ENCODE results near the gene ZBTB3.
"Not testable (repeated sequence)": the region's sequence is repeated elsewhere in the genome, so short reads cannot be mapped to it uniquely, and the experiment has no call there.

Gene ZBTB3

DNA sequence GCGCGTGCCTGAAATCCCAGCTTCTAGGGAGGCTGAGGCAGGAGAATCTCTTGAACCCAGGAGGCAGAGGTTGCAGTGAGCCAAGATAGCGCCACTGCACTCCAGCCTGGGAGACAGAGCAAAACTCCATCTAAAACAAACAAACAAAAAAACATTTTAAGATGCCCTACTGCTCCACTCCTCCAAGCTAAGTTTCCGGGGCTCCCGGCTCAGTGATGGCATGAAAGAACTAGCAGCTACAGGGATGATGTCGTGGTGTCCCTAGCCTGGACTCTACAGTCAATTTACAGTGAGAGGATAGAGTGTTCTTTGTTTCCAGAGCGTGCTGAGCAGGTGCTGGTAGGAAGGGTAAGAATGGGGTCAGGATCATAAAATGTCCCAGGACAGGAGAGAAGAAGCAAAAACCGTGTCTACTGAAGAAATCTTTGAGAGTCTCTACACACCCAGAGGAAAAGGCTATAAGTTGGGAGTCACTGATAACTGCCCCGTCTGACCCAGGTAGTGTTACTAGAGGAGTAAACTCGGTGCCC, 1.2 kb upstream of the ZBTB3 start:
- DNase-seq = no peak

DNA sequence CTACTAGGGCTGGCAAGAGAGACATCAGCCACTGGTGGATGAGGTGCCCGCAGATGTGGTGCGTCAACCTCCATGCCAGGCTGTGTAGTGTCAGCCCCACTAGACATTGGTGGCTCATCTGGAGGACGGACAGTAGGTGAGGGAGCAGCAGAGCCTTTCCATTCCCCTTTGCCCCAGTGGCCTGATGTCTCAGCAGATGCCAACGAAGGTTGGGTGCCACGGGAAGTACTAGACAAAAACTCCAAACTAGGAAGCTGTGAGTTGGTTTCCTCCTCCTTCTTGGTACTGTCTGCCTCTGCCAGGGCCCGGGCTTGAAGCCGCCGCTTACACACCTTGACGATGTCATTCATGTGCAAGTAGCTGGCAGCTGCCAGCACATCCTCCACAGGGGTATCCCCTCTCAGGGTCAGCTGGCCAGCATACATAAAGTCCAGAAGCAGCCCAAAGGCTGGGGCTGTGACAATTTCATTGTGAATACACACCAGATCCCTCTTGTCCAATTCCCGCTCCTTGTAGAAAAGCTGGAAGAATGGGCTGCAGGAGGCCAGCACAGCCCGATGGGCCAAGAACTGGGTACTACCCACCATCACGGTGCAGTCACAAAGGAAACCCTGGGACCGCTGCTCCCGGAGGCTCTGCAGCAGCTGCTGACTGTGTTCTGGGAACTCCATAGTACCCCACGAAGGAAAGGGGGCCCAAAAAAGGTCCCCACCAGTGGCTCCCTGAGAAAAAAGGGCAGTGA, 795 bp downstream of the ZBTB3 start:
- DNase-seq = no peak

DNA sequence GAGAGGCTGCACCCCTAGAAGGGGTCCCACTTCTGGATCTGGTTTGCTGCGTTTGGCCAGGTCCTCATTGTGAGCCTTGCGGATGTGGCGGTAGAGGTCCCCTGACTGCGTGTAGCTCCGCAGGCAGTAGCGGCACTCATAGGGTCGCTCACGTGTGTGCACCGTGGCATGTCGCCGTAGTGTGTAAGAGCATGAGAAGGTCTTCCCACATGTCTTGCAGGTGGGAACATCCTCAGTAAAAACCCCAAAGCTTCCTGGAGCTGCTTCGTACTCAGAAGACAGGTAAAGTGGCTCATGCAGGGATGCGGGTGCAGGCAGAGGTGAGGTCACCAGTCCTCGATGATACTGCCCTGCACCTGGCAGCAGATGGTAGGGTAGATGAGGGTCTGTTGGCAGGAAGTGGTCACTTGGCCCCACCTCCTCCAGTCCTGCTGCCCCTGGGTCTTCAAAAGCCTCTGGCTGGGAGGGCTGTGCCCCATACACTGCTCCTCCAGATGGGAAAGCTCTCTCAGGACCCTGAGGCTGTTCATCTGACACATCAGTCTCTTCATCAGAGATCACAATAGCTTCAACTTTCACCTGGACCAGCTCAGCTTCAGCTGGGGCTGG, 1.7 kb downstream of the ZBTB3 start:
- DNase-seq = no peak

DNA sequence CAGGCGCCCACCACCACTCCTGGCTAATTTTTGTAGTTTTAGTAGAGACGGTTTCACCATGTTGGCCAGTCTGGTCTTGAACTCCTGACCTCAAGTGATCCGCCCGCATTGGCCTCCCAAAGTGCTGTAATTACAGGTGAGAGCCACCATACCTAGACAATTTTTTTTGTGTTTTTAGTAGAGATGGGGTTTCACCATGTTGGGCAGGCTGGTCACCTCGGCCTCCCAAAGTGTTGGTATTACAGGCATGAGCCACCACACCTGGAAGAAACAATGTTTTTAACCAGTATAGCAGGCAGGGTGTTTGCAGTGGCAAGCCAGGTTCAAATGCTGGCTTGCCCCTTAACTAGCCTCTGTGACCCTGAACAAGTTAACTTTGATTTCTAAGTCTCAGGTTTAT, 4.0 kb downstream of the ZBTB3 start:
- DNase-seq = not testable (repeated sequence)

DNA sequence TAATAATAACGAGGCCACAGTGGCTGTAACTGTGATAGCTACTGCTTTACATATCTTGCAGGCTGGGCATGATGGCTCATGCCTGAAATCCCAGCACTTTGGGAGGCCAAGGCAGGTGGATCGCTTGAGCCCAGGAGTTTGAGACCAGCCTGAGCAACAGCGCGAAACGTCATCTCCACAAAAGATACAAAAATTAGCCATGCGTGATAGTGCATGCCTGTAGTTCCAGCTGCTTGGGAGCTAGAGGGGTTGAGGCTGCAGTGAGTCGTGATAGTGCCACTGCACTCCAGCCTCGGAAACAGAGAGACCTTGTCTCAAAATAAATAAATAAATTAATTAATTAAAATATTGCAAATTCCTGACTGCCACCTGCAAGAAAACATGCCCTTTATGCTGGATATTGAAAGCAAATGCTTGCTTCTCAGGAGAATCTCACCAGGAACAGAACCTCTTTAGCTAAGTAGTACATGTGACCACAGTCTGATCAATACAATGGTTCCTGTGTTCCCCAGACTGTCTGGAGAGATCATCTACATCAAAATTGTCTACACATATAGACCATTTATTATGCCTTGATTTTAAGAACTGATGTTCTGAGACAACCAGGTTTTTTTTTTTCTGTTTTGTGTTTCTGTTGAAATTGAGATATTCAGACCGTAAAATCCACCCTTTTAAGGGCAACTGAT, 6.3 kb downstream of the ZBTB3 start:
- DNase-seq = no peak

DNA sequence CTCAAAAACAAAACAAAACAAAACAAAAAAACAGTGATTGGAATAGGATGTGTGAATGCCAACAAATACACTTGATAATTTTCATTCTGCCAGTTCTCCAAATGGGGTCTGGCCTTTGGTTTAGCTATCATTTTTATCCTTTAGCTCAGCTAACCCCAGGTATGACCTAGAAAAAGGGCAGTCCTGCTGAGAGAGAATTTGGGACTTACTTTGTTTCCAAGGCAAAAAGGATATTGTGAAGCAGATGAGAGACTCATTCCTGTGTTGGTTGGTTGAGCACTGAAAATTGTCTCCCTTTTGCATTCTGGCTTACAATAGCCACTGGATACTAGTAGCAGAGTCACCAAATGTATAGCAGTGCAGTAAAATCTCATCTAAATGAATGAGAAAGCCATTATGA, 16.8 kb downstream of the ZBTB3 start:
- DNase-seq = no peak

DNA sequence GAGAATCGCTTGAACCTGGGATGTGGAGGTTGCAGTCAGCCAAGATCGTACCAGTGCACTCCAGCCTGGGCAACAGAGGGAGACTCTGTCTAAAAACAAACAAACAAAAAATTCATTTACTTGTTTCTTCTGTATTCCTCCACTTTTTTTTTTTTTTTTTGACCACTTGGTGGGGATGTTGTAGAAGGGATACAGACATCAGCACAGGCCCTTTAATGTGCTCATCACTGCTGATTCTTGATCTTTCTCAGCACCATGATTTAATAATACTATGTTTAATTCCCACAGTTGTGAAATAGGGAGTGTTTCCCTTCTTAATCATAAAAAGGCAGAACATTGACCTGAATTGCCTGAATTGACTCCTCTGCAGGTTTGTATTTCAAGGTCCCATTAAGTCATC, 21.1 kb downstream of the ZBTB3 start:
- no peak for DNase-seq

DNA sequence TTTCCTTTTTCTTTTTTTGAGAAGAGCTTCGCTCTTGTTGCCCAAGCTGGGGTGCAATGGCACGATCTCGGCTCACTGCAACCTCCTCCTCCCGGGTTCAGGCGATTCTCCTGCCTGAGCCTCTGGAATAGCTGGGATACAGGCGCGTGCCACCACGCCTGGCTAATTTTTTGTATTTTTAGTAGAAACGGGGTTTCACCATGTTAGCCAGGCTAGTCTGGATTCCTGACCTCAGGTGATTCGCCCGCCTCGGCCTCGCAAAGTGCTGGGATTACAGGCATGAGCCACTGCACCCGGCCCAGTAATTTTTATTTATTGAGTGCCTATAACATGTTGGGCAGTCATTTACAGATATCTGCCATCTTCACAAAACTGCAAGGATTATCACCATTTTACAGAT, 23.9 kb downstream of the ZBTB3 start:
- not testable (repeated sequence) for DNase-seq

DNA sequence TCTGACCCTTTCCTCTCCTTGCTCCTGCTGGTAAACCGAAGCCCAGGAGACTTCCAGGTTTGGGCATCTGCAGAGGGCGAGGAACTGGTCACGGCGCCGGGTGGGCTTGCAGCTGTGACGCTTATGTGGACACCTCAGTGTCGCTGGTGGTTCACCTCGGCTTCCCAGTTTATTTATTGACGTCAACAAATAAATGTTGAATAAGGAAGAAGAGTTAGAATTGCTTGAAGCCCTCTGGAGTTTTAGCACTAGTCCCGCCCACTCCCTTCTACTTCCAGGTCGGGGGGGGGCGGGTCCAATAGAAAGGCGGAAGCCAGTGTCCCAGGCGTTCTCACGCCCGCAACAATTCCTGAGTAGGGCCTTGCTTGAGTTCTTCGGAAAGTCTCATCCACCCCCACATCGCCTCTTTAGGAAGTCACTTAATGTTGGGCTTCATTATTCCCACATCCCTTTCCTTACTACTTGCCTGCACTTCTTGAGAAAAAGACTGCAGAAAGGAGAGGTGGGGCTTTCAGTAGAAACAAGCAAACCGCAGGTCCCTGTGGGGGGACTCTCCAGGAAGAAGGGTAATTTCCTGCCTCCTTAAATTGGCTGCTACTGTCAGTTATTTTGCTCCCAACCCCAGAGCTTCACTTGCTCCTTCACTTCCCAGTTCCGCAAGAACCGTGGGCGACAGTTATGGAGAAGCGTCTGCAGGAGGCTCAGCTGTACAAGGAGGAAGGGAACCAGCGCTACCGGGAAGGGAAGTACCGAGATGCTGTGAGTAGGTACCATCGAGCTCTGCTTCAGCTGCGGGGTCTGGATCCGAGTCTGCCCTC, 25.6 kb downstream of the ZBTB3 start, which contains the start of gene TTC9C:
TTC9C (plus strand) TSS at position 316 of the 818 bp plus-strand sequence; CDS start at position 679, 363 bp downstream.
- DNase-seq = peak; percentile 74

DNA sequence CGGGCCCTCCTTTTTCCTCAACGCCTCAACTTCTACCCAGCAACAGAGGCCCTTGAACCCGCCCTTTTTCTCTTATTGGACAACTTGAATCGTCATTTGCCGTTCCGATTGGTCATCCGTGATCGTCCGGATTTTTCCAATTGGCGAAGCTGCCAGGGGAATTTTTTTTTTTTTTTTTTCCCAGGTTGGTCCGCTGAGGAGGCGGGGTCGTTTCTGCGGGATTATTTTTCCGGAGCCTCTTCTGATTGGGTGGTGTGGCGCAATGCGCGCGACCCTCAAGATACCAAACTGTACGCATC, 26.1 kb downstream of the ZBTB3 start:
- peak; percentile 95 for DNase-seq

DNA sequence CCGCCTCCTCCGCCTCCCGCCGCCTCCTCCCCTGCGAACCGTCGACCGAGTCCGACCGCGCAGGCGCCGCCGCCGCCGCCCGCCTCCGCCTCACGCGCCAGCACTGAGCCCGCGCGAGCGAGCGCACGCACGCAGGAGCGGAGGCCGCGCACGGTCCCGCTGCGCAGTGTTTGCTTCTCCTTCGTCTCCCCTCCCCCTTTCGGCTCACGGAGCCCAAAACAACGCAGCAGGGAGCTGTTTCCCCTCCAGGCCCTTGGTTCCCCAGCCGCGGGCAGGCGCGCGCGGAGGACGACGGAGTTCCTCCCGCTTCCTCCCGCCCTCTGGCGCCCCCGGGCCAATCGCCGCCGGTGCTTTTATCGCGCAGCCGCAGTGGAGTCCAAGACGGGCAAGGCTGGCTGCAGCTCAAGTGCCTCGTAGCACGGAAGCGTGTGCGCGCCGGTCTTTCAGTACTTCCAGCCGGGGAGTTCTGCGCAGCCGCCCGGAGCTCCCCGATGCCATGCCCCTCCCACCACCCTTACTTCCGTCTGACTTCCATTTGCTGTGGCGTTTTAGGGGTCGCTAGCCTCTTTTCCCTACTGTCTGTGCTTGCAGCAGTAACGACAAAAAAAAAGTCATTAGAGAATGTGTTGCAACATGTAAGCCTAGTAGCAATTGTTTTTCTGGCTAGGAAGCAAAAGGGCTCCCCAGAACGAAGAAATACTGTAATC, 26.6 kb downstream of the ZBTB3 start, which contains the start of gene HNRNPUL2:
HNRNPUL2 (minus strand) TSS at position 293 of the 707 bp plus-strand sequence. CDS start 301 bp downstream, outside the sequence.
- DNase-seq = peak; percentile 95

DNA sequence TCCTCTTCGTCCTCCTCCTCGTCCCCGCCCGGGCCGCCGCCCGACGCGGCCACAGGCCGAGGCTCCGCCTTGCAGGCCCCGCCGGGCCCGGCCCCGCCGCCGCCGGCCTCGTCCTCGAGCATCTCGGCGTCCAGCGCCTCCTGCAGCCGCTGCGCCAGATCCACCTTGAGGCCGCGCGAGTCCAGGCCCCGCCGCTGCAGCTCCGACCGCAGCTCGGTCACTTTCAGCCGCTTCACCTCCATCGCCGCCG, 27.1 kb downstream of the ZBTB3 start:
- no peak for DNase-seq

DNA sequence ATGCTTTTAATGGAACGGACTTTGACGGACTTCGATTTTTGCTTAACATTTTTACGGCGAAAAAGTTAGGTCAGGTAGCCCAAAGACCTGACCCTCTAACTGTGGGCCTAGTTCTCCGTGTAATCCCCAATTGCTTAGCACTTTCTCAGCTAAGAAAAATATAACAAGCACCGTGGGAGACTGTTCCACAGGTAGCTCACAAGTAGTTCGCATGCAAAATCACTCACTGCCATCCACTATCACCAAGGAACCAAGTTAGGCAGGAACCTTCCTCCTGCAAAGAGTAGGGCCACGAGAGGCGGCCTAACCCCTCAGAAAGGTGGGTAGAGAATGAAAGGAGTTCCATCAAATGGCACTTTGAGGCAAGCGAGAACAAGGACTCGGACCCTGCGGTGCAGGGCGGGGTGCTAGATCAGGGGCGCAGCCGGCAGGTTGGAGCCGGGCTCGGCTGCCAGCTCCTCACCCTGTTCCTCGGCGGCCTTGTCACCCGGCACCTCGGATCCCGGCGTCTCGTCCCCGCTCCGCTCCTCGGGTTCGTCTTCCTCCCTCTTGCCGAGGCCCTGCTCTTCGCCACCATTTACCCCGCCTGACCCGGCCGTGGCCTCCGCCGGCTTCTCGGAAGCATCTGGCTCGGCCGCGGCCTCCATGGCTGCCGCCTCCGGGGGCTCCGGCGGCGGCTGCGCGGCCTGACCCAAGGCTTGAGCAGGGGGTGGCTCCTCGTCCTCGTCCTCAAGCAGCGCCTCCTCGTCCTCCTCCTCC, 27.6 kb downstream of the ZBTB3 start:
- DNase-seq = no peak

DNA sequence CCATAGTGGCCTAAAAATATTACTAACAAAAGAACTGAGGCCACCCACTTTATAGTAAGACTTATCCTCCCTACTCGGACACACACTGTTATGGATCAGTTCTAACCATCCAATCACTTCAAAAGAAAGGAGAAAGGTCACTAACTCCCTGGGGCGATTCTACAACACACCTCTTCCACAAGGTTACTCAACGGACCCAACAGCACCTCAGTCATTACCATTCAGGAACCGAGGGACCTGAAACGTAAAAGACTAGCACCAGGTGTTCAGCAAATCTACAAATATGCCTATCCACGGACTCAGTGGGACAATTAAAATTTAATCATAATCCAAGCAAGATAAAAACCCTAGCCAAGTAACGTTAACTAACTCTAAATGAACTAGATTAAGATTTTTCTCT, 28.3 kb downstream of the ZBTB3 start:
- no peak for DNase-seq

DNA sequence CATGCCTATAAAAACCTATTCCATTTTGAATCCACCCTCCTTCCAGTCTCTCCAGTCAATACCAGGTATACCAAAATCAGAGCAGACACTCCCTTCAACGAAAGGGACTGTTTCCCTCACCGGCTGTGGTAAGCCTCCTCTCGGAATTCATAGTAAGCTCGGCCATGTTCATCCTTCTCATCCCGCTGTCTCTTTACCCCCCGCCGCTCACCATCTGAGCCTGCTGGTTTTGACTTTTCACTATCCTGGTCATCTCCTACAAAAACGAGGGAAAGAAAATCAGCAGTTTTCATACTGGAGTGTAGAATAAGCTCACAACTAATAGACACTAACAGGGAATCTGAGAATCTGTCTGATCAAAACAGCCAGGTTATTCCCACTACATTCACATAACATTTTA, 29.8 kb downstream of the ZBTB3 start:
- no peak for DNase-seq

DNA sequence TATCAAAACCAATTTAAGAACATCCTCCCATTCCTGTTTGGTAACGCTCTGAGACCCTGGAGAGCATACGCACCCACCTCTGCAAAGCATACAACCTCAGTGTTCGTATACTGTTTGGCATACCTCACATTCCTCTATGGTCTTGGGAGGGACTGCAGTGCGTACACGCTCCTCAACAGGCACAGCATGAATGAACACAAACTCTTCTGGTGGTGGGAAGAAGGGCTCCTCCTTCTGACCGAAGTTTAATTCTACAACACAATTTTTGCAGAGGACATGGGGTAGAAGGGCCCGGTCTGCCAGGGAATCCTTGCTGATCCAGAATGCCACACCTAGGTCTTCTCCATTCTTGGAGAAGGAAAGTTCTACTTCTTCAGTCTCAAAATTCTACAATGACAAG, 32.0 kb downstream of the ZBTB3 start:
- DNase-seq = no peak

DNA sequence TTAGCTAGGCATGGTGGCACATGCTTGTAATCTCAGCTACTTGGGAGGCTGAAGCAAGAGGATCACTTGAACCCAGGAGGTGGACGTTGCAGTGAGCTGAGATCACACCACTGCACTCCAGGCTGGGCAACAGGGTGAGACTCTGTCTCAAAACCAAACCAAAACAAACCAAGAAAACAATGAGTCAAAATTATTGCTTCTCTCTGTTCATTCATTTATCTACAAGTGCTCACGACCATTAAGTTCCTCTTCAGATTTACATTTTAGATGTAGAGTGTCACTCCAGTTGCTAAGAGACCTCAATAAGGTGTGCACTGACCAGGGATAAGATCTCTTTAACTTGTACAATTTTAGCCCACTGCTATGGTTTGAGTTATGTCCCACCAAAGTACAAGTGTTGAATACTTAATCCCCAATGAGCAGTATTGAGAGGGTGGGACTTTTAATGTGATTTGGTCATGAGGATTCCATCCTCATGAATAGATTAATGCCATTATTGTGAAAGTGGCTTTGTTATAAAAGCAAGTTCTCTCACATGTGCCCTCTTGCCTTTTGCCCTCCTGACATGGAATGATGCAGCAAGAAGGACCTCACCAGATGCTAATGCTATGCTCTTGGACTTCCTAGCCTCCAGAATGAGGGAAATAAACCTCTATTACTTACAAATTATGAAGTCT, 34.5 kb downstream of the ZBTB3 start:
- DNase-seq = no peak

DNA sequence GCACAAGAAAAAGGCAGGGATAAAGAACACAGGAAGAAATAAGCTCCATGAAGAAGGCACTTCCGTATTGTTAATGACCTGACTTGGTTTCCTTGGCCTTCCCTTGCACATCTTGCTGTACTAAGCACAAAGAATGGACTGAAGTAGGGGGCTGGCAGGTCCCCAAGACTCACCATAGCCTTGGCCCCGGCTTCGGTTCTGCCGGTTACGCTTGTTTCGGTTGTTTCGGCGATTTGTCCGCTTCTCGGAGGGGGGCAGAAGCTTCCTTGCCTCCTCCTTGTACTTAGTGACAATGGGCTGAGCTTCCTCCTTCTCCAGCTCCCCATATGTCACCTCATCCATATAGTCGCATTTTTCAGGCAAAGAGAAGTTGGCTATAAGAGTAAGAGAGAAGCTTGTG, 37.1 kb downstream of the ZBTB3 start:
- DNase-seq = no peak

DNA sequence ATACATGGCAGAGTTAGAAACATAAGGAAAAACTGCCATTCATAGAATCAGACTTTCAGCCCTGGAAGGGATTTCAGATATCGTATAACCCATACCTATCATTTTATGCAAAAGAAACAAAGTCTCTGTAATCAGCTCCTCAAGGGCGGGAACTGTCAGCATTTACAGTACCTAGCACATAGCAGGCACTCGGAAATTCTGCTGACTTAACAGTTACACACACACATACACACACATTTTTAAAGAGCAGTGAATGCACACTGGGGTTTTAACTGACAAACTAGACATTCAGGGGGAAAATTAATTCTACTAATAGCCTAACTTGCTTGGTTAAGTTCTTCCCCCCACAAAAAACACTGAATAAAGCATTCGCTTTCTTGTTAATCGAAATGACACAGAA, 37.8 kb downstream of the ZBTB3 start:
- DNase-seq = no peak

DNA sequence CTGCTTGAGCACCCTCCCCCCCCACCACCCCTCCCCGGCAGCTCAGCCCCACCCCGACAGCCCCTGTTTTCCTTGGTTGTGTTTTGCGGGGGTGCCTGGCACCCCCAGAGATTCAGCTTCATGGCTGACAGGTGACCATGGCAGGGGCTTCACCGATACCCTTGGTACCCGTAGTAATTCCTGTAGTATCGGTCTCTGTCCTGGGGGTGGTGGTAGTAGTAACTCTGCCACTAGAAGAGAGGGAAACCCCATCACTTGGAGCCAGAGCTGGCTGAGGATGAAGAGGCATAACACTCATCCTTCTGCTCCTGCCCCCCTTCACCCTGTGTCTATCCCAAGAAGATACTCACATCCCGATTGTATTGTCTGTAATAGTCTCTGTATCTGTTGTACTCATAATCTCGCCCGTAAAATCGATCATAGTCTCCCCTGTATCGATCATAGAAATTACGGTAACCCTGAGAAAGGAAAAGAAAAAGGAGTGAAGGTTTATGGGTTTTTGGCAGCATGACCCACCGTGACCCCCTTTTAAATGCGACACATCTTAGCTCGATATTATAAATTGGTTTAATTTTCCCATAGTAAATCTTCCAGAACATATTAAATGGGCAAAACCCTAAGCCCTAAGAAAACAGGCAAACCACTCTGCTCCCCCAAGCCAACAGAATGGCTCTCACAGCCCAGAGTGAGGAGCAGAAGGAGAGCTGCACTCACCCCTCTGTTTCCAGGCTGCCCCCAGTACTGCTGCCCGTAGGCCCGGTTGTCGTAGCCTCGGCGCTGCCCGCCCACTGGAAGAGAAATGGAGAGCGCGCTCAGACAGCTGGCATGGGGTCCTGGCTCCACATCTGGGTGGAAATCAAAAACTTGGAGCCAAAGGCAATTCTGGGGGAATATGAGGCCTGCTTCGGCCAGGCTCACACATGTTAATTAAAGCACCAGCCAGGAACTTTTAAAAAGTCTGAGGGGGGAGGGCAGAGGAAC, 38.5 kb downstream of the ZBTB3 start:
- DNase-seq = no peak
